GM21390 (cell line): Measurements from ENCODE around the gene CHCHD6.
A peak's percentile ranks its signal among the peaks of the same experiment; 100 is the strongest.

Experiments
- ATAC-seq: cut with Tn5 transposase; IDR thresholded peaks from one replicate; pipeline ENCODE4 v1.9.1; 2021; ENCODE audit not compliant: unreplicated experiment

The CHCHD6 gene

DNA sequence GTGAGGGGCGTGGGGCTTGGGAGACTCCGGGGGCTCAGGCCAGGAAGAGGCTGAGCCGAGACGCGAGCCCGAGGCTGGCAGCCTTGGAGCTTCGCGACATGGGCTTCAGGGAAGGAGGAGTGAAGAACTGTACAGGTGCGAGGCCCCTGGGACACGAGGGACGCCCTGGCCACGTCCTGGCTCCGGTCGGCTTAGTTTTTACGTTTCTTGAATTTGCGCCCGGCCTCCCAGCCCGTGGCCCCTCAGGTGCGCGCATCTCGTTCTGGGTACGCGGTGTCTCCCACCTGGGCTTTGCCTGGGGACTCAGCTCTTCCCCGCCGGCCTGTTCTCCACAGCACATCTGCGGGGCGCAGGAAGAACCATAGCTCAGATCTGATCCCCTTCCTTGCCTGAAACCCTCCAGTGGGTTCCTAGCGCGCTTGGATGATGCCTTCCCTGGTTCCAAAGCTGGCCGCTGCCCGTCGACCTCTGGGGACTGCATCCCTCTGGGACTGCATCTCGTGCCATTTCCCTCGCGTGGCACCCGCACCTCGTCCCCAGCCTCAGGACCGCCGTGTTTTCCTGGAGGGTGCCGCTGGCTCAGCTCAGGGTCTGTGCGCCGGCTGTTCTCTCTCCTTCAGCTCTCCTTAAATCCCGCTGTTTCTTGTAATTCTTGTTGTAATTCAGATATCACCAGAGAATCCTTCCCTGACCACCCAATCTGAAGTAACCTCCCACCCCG lies 614 bp downstream of the CHCHD6 start:
- peak; percentile 12 for ATAC-seq

DNA sequence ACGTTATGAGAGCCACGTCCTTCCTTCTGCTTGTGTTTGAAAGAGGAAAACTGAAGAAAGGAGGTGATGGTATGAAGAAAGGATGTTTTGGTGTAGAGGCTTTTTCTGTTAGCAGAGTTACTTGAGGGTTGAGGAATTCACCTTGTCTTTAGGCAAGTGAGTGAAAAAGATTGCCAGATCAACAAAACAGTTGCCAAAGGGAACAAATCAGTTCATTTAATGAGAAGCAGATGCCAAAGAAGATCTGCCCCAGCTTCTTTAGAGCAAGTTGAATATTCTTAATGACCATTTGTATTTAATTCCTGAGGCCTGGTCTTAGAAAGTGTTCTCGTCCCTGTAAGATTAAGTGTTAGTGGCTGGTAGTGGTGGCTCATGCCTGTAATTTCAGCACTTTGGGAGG lies 2.6 kb downstream of the CHCHD6 start:
- no peak for ATAC-seq

DNA sequence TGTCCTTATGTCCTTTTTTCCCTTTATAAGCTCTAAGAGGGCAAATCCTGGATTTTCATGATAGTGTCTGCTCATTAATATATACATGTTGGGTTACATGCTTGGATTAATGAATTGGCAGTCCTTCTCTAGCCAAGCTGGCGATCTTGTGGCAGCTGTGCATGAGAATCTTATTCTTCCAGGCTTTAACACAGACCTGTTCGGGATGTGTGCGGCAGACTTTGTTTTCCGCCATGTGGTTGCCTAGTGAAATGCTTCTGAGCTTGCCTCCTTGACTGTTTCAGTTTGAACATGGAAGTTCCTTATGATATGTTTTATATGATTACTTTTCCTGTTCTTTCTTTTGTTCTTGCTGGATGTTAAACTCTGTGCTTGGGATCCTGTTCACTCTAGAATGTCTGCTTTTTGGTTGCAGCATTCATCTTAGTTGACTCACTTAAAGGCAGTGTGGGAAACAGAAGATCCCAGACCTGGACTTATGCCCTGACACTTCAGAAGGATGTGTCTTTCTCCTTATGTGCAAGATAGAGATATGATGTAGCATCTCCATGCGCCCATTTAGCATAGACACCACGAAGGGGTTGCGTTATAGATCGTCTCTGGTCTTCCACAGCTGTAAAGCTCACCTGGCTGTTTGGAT lies 7.2 kb downstream of the CHCHD6 start:
- no peak for ATAC-seq

DNA sequence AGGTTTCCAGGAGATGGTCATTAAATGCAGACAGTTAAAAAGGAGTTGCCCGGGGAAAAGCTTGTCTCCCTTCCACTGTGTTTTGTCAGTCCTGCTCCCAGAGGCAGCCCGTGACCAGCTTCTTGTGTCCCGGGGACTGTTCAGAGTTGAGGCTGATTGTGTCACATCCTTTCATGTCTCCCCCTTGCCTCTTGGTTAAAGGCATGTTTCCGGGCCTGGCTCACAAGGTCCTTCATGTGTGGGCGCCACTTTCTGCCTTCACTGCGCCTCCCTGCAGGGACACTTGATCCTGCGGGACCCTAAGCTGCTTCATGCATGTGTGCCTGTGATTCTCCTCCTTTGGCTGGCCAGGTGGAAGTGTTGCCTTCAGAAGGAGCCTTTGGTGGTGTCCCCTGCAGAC lies 9.2 kb downstream of the CHCHD6 start:
- no peak for ATAC-seq

DNA sequence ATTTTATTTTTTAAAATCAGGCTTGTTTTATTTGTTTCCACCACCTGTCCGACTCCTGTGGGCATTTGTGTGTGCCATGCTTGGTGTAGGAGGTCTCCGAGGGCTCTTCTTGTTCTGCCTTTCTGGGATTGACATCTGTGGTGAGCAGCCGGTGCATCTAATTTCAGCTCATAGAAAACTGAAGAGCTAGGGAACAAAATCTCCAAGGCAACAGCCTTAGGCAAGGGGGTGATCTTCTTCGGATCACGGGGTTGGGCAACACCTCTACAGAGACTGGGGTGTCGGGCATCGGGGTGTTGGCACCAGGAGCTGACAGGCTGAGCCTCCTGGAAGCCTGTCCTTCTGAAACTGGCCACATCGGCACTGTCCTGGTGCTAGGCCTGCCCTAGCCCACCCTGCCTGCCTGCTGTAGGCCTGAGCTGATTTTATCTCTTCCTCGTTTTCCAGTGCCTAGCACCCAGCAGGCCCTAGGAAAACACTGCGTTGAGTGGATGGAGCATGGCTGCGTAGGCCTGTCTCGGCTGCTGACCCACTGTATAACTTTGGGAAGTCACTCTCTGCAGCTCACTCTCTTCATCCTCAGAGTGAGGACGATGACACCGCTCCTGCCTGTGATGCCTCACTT lies 10.3 kb downstream of the CHCHD6 start:
- ATAC-seq: no peak

DNA sequence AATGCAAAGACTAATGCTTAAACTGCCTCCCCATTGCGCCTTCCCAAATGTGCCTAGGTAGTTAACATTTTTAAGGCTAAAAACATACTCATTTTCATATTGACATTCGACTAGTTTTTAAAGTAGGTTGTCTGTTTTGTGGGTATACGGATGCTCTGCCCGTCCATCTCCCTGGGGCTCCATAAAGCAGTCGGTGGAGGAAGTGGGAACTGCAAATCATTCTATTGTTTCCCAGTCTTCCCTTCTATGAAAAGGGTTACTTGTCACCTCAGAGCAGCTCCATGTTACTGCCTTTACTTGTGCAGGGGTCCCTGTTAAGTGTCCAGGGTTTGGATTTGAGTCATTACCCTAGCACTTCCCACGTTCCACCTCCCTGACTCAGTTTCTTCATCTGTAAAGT lies 10.9 kb downstream of the CHCHD6 start:
- no peak for ATAC-seq

DNA sequence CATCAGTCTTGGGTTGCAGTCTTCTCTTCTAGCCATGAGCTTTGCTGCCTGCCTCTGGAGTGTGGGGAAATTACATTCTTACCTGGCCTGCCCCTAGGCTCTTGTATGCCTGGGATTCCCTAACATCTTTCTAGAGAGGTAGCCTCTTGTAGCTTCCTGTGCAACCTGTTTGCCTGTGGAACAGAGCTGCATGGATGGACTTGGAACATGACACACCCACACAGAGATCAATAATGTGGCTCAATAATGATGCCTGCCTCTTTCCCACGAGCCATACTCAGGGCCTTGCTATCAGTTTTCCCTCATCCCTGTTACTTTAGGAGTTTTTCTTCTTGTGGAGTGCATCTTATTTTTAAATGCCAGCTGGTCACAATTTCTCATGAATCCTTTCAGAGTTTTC lies 11.4 kb downstream of the CHCHD6 start:
- no peak for ATAC-seq

DNA sequence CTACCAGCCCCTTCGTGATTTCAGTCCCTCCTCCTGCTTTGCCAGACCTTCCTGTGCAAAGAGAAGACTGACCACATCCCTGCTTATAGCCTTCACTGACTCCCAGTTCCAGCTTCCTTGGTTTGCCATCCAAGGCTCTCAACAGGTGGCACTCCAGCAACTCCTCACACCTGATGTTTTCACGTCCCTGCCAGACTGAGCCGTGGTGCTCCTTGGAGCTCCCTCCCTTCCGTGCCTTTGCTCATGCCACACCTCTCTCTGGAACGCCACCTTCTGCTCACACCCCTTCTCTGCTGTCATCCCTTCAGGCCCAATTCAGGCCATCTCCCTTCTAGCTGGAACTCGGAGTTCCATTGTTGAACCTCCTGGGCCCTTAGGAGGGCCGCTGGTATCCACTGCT lies 12.0 kb downstream of the CHCHD6 start:
- no peak for ATAC-seq

DNA sequence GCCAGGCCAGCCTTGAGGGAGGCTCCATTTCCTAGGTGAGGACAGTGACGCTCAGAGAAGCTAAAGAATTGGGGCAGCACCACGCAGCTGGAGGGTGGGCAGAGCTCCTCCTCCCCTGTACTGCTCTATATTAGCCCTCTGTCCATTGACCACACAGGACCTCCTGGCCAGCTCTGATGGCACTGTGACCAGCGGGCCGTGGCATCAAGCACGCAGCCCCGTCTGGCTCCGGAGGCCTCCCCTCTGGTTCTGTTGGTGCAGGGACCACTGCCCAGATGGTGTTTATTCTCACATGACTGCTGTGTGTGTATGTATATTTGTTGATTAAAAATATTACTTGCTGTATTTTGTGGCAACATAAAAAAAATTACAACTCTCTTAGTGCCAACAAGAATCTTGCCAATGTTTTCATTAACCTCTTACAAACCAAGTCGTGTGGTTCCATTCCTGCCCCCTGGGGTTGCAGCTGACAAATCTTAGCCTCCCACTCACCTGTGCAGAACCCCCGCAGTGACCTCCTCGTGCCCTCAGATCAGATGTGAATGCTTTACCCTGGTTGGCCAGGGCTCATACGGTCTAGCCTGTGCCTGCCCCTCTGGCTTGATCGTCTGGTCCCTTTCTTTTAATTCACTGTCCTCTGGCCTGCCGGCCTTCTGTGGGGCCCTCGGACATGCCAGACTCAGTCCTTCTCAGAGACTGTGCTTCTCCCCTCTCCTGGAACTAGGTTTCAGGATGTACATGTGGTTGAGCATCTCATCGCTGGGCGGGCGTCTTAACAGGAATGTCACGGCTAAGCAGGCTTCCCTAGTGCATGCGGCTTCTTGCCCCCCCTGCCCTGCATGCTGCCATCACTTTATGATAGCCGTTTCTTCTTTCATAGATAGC lies 14.8 kb downstream of the CHCHD6 start:
- ATAC-seq: no peak

DNA sequence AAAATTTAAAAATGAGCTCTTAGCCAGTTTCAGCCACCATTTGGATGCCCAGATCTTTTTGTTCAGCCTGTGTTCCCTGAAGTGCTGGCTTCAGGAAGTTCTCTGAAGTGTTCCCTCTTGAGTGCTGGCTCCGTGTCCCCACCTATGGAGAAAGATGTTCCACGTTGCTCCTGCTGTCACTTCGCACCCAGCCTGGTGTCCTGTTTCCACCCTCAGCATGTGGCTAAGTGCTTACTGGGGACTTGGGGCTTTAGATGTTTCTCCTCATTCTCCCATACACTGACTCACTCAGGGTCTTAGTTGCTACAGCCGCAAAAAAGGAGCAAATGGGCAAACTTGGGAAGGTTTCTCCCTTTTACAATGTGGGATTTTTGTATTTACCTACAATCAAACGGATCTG lies 16.6 kb downstream of the CHCHD6 start:
- no peak for ATAC-seq

DNA sequence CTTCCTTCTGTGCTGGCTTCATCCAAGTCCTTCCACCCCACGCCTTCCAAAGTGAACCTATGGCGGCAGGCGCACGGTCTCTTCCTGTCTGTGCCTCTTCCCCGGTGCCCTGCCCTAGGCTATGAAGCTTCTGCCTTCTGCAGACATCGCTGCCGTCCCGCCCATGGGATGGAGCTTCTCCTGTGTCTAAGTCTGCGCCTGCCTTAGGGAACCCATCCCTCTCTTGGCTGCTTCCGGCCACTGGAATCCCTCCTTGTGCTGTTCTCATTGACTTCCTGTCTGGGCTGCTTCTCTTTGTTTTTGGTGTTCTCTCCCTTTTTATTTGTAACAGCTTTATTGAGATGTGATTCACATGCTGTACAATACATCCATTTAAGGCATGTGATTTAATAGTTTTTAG lies 17.2 kb downstream of the CHCHD6 start:
- no peak for ATAC-seq

DNA sequence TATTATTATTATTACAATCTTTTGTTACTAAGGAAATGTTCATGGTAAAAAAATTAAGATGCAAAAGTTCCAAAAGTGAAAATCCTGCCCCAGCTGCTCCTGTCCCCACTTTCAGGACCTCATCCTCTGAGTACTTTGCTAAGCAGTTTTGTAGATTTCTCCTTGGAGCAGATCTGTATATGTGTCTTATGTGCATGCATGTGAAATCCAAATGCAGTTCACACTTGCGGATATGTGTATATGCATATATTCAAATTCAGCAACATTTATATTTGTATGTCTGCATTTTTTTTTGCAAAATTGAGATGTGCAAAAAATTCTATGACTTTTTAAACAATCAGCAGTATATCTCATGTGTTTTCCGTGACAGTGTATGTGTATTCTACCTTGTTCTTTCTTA lies 19.2 kb downstream of the CHCHD6 start:
- no peak for ATAC-seq

DNA sequence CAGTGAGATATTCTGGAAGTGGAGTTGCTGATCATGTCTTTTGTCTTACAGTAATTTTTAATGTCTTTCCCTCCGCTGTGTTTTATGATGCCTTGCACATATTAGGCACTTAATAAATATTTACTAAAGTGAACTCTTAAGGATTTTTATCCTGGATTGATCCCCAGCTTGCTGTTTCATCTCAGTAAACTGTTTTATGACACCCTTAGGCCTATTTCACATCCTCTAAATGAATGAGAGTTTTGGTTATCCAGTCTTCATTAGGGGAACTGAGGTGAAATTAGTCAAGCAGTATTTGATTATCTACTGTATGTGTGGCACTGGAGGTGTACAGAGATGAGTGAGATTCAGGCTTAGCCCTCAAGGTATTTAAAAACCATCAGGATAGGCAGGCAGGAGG lies 19.8 kb downstream of the CHCHD6 start:
- no peak for ATAC-seq

DNA sequence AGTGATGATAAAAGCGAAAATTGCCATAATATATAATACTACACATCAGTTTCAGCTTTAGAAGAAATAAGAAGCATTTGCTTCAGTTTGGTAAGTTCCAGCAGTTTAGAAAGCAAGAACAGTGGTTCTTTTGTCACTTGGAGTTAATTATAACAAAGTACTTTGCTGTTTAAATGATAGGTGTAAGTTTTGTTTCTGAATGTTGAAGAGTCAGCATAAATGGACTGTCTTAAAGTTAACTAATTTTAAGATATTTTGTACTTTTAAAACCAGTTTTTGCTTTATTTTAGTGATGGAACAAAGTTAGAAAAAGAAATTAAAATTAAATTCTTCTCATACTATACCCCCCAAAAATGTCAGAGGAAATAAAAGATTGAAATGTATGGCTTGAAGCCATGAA lies 24.6 kb downstream of the CHCHD6 start:
- no peak for ATAC-seq

DNA sequence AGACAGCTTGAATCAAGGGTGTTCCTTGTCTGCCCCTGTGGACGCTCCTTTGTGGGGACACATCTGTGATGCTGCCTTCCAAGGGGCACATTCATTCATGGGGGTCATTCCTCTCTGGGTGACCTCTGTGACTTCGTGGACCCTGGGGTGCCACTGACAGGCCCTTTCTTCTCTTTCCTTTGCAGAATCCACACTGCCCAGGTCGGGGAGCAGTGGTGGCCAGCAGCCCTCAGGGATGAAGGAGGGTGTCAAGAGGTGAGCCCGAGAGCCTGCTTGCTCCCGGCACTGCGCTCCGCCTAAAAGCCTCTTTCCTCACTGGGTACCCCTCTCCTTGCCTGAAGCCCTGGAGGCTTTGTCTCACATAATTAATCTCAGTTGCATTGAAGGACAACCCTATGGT lies 26.3 kb downstream of the CHCHD6 start:
- ATAC-seq: no peak

DNA sequence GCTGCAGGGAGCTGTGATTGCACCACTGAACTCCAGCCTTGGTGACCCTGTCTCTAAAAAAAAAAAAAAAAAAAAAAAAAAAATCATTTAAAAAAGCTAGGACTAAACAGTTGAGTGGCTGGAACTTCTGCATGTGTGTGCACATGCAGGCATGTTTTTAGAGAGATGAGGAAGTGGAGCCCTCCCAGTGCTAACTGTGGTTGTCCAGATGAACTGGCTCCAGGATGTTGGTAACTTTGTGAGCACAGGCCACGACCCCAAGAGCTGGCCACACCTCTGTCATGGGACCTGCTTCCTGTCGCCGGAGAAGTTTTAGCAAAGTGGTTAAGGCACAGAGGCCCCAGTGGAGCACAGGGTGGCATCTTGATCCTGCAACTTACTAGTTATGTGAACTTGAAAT lies 27.0 kb downstream of the CHCHD6 start:
- no peak for ATAC-seq

DNA sequence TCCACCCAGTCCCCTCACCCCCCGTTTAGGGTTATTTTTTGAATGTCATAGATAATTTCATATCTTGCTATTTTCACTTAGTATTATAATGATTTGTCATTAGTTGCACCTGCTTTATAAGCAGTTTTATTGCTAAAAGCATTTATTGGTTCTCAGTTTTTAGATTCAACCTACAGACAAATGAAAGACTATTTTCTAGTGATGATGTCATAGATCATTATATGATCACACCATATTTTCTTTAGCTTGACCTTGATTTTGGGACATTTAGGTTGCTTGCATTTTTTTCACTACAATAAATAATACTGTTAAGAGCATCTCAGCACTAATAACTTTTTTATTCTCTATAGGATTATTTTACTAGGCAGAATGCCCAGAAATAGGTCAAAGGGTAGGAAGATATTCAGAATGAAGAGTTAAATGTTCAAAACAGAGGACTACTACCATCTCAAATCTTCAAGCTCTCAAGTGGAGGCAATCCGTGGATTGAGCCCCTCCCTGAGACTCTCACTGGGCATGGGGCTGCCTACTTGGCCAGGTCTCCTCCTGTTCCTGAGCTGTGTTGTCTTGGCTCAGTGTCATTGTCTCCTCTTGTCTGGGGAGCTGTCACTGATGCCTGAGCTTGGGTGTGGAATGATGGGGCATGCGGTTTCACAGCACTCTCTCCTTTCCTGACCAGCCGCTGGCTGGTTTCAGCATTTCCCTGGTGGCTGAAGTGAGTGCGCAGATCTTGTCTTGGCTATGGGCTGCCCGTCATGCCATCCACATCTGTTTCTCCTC lies 28.4 kb downstream of the CHCHD6 start:
- ATAC-seq: no peak

DNA sequence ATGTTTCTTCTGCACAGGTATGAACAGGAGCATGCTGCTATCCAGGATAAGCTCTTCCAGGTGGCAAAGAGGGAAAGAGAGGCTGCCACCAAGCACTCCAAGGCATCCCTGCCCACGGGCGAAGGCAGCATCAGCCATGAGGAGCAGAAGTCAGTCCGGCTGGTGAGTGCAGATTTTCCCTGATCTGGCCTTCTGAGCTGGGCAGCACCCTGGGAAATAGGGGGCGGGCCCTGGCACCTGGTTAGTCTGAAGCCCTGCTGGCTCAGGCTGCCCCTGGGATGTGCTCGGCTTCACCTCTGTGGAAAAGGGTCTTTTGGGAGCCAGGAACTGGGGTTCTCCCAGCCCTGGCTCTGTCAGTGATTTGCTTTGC lies 29.0 kb downstream of the CHCHD6 start:
- no peak for ATAC-seq

DNA sequence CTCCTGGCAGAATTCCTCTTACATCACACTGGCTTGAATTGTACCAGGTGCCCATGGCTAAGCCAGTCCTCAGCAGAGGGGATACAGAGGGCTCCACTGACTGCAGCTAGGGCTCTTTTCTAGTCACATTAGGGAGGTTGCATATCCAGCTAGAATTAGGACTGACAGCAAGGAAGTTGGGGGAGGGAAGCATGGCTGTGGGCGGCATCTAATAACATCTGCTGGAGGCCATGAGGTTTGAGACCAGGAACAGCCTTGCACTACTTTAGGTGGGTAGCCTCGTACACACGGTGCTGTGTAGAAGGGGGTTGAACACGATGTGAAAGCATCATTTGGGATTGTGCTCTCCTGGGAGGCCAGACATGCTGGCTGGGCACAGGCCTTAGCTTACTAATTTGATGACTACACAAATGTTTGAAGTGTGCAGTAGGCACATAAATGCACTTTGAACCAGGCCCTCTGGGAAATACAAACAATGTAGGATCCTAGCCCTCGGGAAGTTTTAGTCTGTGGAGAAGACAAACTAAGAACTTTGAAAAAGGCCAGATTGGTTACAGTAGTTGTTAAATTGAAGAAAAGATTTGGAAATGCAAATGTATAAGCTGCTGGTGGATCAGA lies 30.2 kb downstream of the CHCHD6 start:
- no peak for ATAC-seq

DNA sequence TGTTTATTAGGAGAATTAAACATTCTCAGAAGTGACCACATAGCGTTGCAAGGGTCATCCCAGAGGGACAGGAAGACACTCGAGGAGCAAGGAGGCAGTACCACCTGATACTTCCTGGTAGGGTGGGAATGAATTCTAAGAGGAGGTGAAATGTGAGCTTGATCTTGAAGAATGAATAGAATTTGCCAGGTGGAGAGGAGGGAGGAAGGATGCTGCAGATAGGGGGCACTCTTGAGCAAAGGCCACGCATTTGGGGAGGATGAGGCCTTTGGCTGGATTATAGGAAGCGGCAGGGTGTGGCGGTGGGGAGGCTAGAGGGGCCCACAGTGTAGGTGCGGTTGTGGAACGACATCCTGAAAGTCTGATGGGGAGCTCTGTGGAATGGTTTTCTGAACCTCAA lies 33.5 kb downstream of the CHCHD6 start:
- no peak for ATAC-seq
